ENCODE measurements around the gene GAGE13.

DNA sequence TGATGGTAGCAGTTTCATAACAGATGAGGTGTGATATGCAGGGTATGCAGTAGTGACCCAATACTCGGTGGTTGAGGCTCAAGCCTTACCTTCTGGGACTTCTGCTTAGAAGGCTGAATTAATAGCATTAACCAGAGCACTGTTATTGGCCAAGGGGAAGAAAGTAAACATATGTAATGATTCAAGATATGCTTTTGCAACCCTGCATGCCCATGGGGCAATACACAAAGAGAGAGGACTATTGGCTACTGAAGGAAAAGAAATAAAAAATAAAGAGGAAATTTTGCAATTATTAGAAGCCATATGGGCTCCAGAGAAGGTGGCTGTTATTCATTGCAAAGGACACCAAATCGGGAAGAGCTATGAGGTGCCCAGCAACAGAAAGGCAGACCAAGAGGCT lies 19.2 kb upstream of the GAGE13 start:
- no peak for TF ChIP-seq EP300 (IDR thresholded peaks at IDR 0.05; ENCODE audit: borderline replicate concordance)
- TF ChIP-seq YY1 (IDR thresholded peaks at IDR 0.05; ENCODE audit: low read depth): no peak
- TF ChIP-seq, protein P1, sequence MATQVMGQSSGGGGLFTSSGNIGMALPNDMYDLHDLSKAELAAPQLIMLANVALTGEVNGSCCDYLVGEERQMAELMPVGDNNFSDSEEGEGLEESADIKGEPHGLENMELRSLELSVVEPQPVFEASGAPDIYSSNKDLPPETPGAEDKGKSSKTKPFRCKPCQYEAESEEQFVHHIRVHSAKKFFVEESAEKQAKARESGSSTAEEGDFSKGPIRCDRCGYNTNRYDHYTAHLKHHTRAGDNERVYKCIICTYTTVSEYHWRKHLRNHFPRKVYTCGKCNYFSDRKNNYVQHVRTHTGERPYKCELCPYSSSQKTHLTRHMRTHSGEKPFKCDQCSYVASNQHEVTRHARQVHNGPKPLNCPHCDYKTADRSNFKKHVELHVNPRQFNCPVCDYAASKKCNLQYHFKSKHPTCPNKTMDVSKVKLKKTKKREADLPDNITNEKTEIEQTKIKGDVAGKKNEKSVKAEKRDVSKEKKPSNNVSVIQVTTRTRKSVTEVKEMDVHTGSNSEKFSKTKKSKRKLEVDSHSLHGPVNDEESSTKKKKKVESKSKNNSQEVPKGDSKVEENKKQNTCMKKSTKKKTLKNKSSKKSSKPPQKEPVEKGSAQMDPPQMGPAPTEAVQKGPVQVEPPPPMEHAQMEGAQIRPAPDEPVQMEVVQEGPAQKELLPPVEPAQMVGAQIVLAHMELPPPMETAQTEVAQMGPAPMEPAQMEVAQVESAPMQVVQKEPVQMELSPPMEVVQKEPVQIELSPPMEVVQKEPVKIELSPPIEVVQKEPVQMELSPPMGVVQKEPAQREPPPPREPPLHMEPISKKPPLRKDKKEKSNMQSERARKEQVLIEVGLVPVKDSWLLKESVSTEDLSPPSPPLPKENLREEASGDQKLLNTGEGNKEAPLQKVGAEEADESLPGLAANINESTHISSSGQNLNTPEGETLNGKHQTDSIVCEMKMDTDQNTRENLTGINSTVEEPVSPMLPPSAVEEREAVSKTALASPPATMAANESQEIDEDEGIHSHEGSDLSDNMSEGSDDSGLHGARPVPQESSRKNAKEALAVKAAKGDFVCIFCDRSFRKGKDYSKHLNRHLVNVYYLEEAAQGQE (IDR thresholded peaks at IDR 0.05; ENCODE audit: low read depth): no peak
- no peak for TF ChIP-seq TAF1 (IDR thresholded peaks at IDR 0.05; ENCODE audit: low read depth)
- TF ChIP-seq TCF12 (IDR thresholded peaks at IDR 0.05; ENCODE audit: low read depth): no peak
